Prostate gland (tissue), 2 donors: ENCODE results near the gene CFD. TPM values are rescaled to one million over a fixed set of nuclear protein-coding genes. Genes with fewer than 3 reads are reported as not detected.

Experiments used
- DNase-seq: peaks from one replicate; pipeline ENCODE4 v3.0.0-alpha.2; 2019; ENCODE audit warnings: low spot score
- H3K27ac ChIP-seq, 2 donors: fragments of 200-600 bp; sonication (generic); 2 replicates each; pipeline ENCODE4 v1.5.1; 2017 to 2019
- H3K27me3 ChIP-seq: fragments of 200-600 bp; sonication (generic); replicated peaks from 2 replicates; pipeline ENCODE4 v1.5.1; 2019; ENCODE audit not compliant: insufficient read depth
- H3K36me3 ChIP-seq, 2 donors: fragments of 200-600 bp; sonication (generic); 1 replicate in 1 of 2; 2 replicates in 1 of 2; pipeline versions ENCODE4 v1.5.1 to v1.8.1; 2017 to 2019
- H3K4me1 ChIP-seq: fragments of 200-600 bp; sonication (generic); replicated peaks from 2 replicates; pipeline ENCODE4 v1.5.1; 2019
- H3K4me3 ChIP-seq, 2 donors: fragments of 200-600 bp; sonication (generic); 2 replicates each; pipeline ENCODE4 v1.5.1; 2017 to 2019
- H3K9me3 ChIP-seq: fragments of 200-600 bp; sonication (generic); 2 replicates; pipeline ENCODE4 v1.5.1; 2017
- POLR2A ChIP-seq: fragments of 450-650 bp; IDR thresholded peaks from one replicate; pipeline ENCODE4 v1.6.1; 2016; ENCODE audit warnings: antibody characterized with exemption, mild to moderate bottlenecking
- POLR2AphosphoS5 ChIP-seq: sonication (generic); formaldehyde crosslinking; IDR thresholded peaks from one replicate; pipeline ENCODE4 v1.6.1; 2017; ENCODE audit warnings: antibody characterized with exemption
- WGBS: methylation state at CpG from one replicate; pipeline ENCODE4 v1.1.5; 2018; 5-methylcytosine and 5-hydroxymethylcytosine counted together
- intact Hi-C: fragments of 100-400 bp; cut with DNase I; formaldehyde crosslinking; loops from one replicate; pipeline ENCODE4 v1.14.2; 2022
- total RNA-seq, 2 donors: library from RNA; depleted of rRNA; stranded (reverse); fragments of >200 nt; gene quantifications; one replicate each; pipeline ENCODE4 v1.1.0, GENCODE V29; 2016
- TF ChIP-seq, protein P1 (sequence below), 4 experiments: fragments of 200-600 bp in 2 of 4; fragments of 450-650 bp in 2 of 4; sonication (generic) in 2 of 4; IDR thresholded peaks; 1 replicate in 3 of 4; 2 replicates in 1 of 4; pipeline ENCODE4 v1.5.1; 2016 to 2019; ENCODE audit warnings: antibody characterized with exemption in 4 of 4, mild to moderate bottlenecking in 2 of 4, moderate library complexity in 2 of 4

CFD gene
- total RNA-seq, 2 donors from 2014 or later, result 92.2 to 167 TPM

DNA sequence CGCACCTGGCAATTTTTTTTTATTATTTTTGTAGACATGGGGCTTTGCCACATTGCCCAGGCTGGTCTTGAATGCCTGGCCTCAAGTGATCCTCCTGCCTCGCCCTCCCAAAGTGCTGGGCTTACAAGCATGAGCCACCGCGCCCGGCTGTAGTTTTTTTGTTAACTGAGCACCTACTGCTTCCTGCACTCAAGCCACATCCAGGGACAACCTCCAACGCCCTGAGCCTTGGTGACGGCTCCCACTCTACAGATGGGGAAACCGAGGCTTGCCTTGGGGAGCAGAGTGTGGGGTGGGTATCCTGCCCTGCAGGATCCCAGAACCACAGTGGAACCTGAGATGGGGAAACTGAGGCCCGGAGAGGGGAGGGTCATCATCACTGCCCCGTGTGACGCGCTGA lies 4.3 kb upstream of the CFD start:
- 90% methylated on average over 12 of the region's 12 CpGs for WGBS
- intact Hi-C loops, result loop anchor here (5.0 kb wide), 1 partner anchor 53 kb away; no protein-coding TSS in a partner anchor
- DNase-seq, result no peak
- H3K9me3 ChIP-seq, result no peaks in the 10 kb centered on the region
- H3K4me1 ChIP-seq, result peaks cover 4% of the 10 kb centered on the region
- H3K36me3 ChIP-seq, result no peaks in the 10 kb centered on the region
- H3K27ac ChIP-seq, result no peak overlapping the region
- no peak overlapping the region for H3K4me3 ChIP-seq
- H3K27me3 ChIP-seq, result peaks cover 6% of the 10 kb centered on the region
- TF ChIP-seq, protein P1, sequence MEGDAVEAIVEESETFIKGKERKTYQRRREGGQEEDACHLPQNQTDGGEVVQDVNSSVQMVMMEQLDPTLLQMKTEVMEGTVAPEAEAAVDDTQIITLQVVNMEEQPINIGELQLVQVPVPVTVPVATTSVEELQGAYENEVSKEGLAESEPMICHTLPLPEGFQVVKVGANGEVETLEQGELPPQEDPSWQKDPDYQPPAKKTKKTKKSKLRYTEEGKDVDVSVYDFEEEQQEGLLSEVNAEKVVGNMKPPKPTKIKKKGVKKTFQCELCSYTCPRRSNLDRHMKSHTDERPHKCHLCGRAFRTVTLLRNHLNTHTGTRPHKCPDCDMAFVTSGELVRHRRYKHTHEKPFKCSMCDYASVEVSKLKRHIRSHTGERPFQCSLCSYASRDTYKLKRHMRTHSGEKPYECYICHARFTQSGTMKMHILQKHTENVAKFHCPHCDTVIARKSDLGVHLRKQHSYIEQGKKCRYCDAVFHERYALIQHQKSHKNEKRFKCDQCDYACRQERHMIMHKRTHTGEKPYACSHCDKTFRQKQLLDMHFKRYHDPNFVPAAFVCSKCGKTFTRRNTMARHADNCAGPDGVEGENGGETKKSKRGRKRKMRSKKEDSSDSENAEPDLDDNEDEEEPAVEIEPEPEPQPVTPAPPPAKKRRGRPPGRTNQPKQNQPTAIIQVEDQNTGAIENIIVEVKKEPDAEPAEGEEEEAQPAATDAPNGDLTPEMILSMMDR (IDR thresholded peaks at IDR 0.05), result no peak
- no peak for TF ChIP-seq POLR2AphosphoS5
- no peak for TF ChIP-seq POLR2A

GRCh38 chr19:855566-856120 lies 3.8 kb upstream of the CFD start:
- no peaks in the 10 kb centered on the region for H3K36me3 ChIP-seq
- H3K27ac ChIP-seq, result no peak overlapping the region
- H3K4me1 ChIP-seq, result no peaks in the 10 kb centered on the region
- TF ChIP-seq, protein P1 (IDR thresholded peaks at IDR 0.05), result no peak
- TF ChIP-seq POLR2AphosphoS5 (no peak), POLR2A (no peak)
- WGBS, result 70% methylated on average over 40 of the region's 40 CpGs
- H3K9me3 ChIP-seq, result no peaks in the 10 kb centered on the region
- no peak overlapping the region for H3K4me3 ChIP-seq
- H3K27me3 ChIP-seq, result peaks cover 6% of the 10 kb centered on the region
- intact Hi-C loops, result loop anchor here (5.0 kb wide), 1 partner anchor 53 kb away; no protein-coding TSS in a partner anchor
- no peak for DNase-seq

DNA sequence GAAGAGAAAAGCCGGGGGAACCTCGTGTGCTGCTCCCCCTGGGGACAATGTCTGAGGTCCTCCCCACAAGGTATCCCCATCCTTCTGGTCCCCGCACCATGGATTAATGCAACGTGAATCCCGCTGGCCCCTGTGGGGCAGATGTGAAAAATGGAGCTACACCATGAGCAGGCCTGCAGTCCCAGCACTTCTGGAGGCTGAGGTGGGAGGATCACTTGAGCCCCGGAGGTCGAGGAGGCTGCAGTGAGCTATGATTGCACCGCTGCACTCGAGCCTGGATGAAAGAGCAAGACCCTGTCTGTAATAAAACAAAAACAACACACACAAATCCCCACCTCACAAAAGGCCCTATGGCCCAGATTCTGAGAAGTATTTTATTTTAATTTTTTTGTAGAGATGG lies 1.2 kb upstream of the CFD start:
- intact Hi-C loops, result loop anchor here (5.0 kb wide), 1 partner anchor 56 kb away; no protein-coding TSS in a partner anchor

DNA sequence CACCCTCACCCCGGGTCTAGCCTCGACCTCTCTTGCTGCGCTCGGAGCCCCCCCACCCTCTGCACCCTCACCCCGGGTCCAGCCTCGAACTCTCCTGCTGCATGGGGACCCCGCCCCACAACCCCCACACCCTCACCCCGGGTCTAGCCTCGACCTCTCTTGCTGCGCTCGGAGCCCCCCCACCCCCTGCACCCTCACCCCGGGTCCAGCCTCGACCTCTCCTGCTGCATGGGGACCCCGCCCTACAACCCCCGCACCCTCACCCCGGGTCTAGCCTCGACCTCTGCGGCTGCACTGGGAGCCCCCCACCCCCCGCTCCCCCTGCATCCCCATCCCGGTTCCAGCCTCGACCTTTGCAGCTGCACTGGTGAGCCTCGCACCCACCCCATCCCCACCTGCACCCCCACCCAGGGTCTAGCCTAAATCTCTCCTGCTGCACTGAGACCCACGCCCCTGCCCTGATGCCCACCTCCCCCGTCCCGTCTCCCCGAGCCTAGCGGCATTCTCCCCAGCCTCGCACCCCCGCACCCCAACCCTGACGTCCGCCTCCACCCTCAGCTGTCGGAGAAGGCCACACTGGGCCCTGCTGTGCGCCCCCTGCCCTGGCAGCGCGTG lies 1.8 kb downstream of the CFD start:
- Histone ChIP-seq H3K36me3 (no peaks in the 10 kb centered on the region), H3K4me1 (no peaks in the 10 kb centered on the region), H3K9me3 (no peaks in the 10 kb centered on the region), H3K27me3 (no peaks in the 10 kb centered on the region), H3K4me3 (no peak overlapping the region), H3K27ac (no peak overlapping the region)
- 49% methylated on average over 23 of the region's 35 CpGs for WGBS
- no peak for DNase-seq
- intact Hi-C loops, result no loop called here
- TF ChIP-seq POLR2AphosphoS5 (no peak), POLR2A (no peak)
- TF ChIP-seq, protein P1 (IDR thresholded peaks at IDR 0.05), result no peak

More for the DNA sequence above, 1.2 kb upstream of the CFD start:
- no peaks in the 10 kb centered on the region for H3K27me3 ChIP-seq
- H3K4me3 ChIP-seq, result no peak overlapping the region
- no peak for DNase-seq
- no peaks in the 10 kb centered on the region for H3K4me1 ChIP-seq
- H3K36me3 ChIP-seq, result no peaks in the 10 kb centered on the region
- H3K27ac ChIP-seq, result no peak overlapping the region
- 83% methylated on average over 9 of the region's 9 CpGs for WGBS
- no peaks in the 10 kb centered on the region for H3K9me3 ChIP-seq
- TF ChIP-seq POLR2AphosphoS5 (no peak), POLR2A (no peak)
- TF ChIP-seq, protein P1 (IDR thresholded peaks at IDR 0.05), result no peak
